Middle frontal gyrus (tissue), 1 donor: ENCODE results near the gene EFR3B.
A peak's percentile ranks its signal among the peaks of the same experiment; 100 is the strongest.
"Not testable (repeated sequence)": the region's sequence is repeated elsewhere in the genome, so short reads cannot be mapped to it uniquely, and the experiment has no call there.

ENCODE experiments used
- DNase-seq: peaks from one replicate; pipeline ENCODE4 v3.0.0-alpha.2; 2015; ENCODE audit warnings: low spot score; ENCODE audit errors: extremely low spot score

The EFR3B gene

GRCh38 chr2:25041928-25042320 lies at the start of gene EFR3B:
Gene EFR3B, plus strand, starts transcription at chr2:25042076. Its CDS starts 237 bp downstream, at chr2:25042313.
- DNase-seq: peak; percentile 88

GRCh38 chr2:24993406-24994145 lies 48.3 kb upstream of the EFR3B start:
- DNase-seq: no peak

GRCh38 chr2:24994146-24994724 lies 47.6 kb upstream of the EFR3B start:
- DNase-seq: no peak

- DNase-seq: not testable (repeated sequence)
Measured at GRCh38 chr2:24999097-24999496, 42.8 kb upstream of the EFR3B start.

- no peak for DNase-seq
Measured at GRCh38 chr2:25000036-25000435, 41.8 kb upstream of the EFR3B start.

- DNase-seq: no peak
Measured at GRCh38 chr2:25000503-25001324, 41.2 kb upstream of the EFR3B start.

GRCh38 chr2:25001325-25001637 lies 40.6 kb upstream of the EFR3B start:
- no peak for DNase-seq

- DNase-seq: no peak
Measured at GRCh38 chr2:25002066-25002465, 39.8 kb upstream of the EFR3B start.

- no peak for DNase-seq
Measured at GRCh38 chr2:25009954-25010353, 31.9 kb upstream of the EFR3B start.

- DNase-seq: not testable (repeated sequence)
Measured at GRCh38 chr2:25011342-25011741, 30.5 kb upstream of the EFR3B start.

GRCh38 chr2:25014631-25015030 lies 27.2 kb upstream of the EFR3B start:
- DNase-seq: no peak

- DNase-seq: no peak
Measured at GRCh38 chr2:25018681-25019080, 23.2 kb upstream of the EFR3B start.

- no peak for DNase-seq
Measured at GRCh38 chr2:25021791-25022362, 20.0 kb upstream of the EFR3B start.

GRCh38 chr2:25023333-25023732 lies 18.5 kb upstream of the EFR3B start:
- DNase-seq: no peak

GRCh38 chr2:25025229-25026007 lies 16.5 kb upstream of the EFR3B start:
- DNase-seq: no peak

- no peak for DNase-seq
Measured at GRCh38 chr2:25026008-25026530, 15.8 kb upstream of the EFR3B start.

- no peak for DNase-seq
Measured at GRCh38 chr2:25029183-25029554, 12.7 kb upstream of the EFR3B start.

- DNase-seq: no peak
Measured at GRCh38 chr2:25030702-25031101, 11.2 kb upstream of the EFR3B start.

GRCh38 chr2:25032094-25032493 lies 9.8 kb upstream of the EFR3B start:
- DNase-seq: no peak

GRCh38 chr2:25032901-25033300 lies 9.0 kb upstream of the EFR3B start:
- no peak for DNase-seq

- no peak for DNase-seq
Measured at GRCh38 chr2:25034081-25034480, 7.8 kb upstream of the EFR3B start.
